SU-DHL-6 (cell line): ENCODE measurements around the gene IGSF8.

Source experiments
- H2AFZ ChIP-seq: fragments of 200-600 bp; sonication (generic); 2 replicates; pipeline ENCODE4 v1.6.1; 2014; ENCODE audit warnings: low read depth, mild to moderate bottlenecking, moderate library complexity, mixed read lengths, antibody characterized with exemption, low read length; ENCODE audit not compliant: severe bottlenecking
- H3F3A ChIP-seq: fragments of 200-600 bp; shearing (Covaris generic); 2 replicates; pipeline ENCODE4 v1.6.0; 2016; ENCODE audit warnings: antibody characterized with exemption, mild to moderate bottlenecking; ENCODE audit not compliant: insufficient read depth
- H3K27ac ChIP-seq: fragments of 200-600 bp; sonication (generic); 2 replicates; pipeline ENCODE4 v1.5.1; 2016; ENCODE audit warnings: low read depth, mild to moderate bottlenecking, low read length, moderate library complexity, mixed read lengths
- H3K27me3 ChIP-seq: fragments of 200-600 bp; sonication (generic), shearing (Covaris generic); 2 replicates; pipeline ENCODE4 v1.6.0; 2014; ENCODE audit warnings: mild to moderate bottlenecking, low read length
- H3K36me3 ChIP-seq: fragments of 200-600 bp; sonication (generic); 2 replicates; pipeline ENCODE4 v1.6.1; 2014; ENCODE audit warnings: mild to moderate bottlenecking, low read length, mixed read lengths
- H3K4me2 ChIP-seq: fragments of 300-600, 200-600 bp; shearing (Covaris generic), sonication (generic); 2 replicates; pipeline ENCODE4 v1.6.0; 2014; ENCODE audit warnings: low read length, low read depth, mild to moderate bottlenecking; ENCODE audit not compliant: poor library complexity, severe bottlenecking
- H3K4me3 ChIP-seq: fragments of 200-600 bp; sonication (generic); 2 replicates; pipeline ENCODE4 v1.5.1; 2014; ENCODE audit warnings: antibody characterized with exemption, low read length, mild to moderate bottlenecking, mixed read lengths; ENCODE audit not compliant: insufficient read depth, poor library complexity, severe bottlenecking
- H3K79me2 ChIP-seq: fragments of 200-600 bp; sonication (generic); 2 replicates; pipeline ENCODE4 v1.6.1; 2014; ENCODE audit warnings: mild to moderate bottlenecking, low read length, moderate library complexity; ENCODE audit not compliant: insufficient read depth
- H3K9ac ChIP-seq: fragments of 200-600 bp; sonication (generic); 2 replicates; pipeline ENCODE4 v1.7.0; 2014; ENCODE audit warnings: mild to moderate bottlenecking, low read length
- H3K9me2 ChIP-seq: fragments of 200-600 bp; sonication (generic); replicated peaks from 2 replicates; pipeline ENCODE4 v1.6.1; 2014; ENCODE audit warnings: low read length; ENCODE audit not compliant: insufficient read depth
- H3K9me3 ChIP-seq: fragments of 200-600 bp; sonication (generic); 2 replicates; pipeline ENCODE4 v1.6.1; 2014; ENCODE audit warnings: low read length, mixed read lengths; ENCODE audit not compliant: insufficient read depth
- H4K20me1 ChIP-seq: fragments of 200-600 bp; sonication (generic); 2 replicates; pipeline ENCODE4 v1.6.1; 2014; ENCODE audit warnings: low read depth, mild to moderate bottlenecking, antibody characterized with exemption, low read length, moderate library complexity, mixed read lengths
- EZH2phosphoT487 ChIP-seq: fragments of 200-600 bp; sonication (generic), shearing (Covaris generic); conservative IDR thresholded peaks from 2 replicates; pipeline ENCODE4 v1.6.1; 2018; ENCODE audit warnings: mild to moderate bottlenecking, antibody characterized with exemption, low read length, moderate library complexity, mixed read lengths
- TF ChIP-seq, protein P1 (sequence below): fragments of 200-600 bp; sonication (generic); IDR thresholded peaks from one replicate; pipeline ENCODE4 v1.5.1; 2017; ENCODE audit warnings: antibody characterized with exemption, mild to moderate bottlenecking, low read length, moderate library complexity; ENCODE audit not compliant: insufficient read depth, poor library complexity, severe bottlenecking

IGSF8 gene

GRCh38 chr1:160123726-160124125, 25.3 kb upstream of the IGSF8 start:
- H4K20me1 ChIP-seq, result no peaks in the 10 kb centered on the region
- no peaks in the 10 kb centered on the region for H3K79me2 ChIP-seq
- H3K36me3 ChIP-seq, result no peaks in the 10 kb centered on the region
- H3K4me2 ChIP-seq, result no peak overlapping the region
- H3K9ac ChIP-seq, result no peak overlapping the region
- no peaks in the 10 kb centered on the region for H3K9me3 ChIP-seq
- no peaks in the 10 kb centered on the region for H3K27me3 ChIP-seq
- TF ChIP-seq, protein P1, sequence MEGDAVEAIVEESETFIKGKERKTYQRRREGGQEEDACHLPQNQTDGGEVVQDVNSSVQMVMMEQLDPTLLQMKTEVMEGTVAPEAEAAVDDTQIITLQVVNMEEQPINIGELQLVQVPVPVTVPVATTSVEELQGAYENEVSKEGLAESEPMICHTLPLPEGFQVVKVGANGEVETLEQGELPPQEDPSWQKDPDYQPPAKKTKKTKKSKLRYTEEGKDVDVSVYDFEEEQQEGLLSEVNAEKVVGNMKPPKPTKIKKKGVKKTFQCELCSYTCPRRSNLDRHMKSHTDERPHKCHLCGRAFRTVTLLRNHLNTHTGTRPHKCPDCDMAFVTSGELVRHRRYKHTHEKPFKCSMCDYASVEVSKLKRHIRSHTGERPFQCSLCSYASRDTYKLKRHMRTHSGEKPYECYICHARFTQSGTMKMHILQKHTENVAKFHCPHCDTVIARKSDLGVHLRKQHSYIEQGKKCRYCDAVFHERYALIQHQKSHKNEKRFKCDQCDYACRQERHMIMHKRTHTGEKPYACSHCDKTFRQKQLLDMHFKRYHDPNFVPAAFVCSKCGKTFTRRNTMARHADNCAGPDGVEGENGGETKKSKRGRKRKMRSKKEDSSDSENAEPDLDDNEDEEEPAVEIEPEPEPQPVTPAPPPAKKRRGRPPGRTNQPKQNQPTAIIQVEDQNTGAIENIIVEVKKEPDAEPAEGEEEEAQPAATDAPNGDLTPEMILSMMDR, result no peak
- TF ChIP-seq EZH2phosphoT487, result no peak
- H3F3A ChIP-seq, result no peaks in the 10 kb centered on the region
- no peak overlapping the region for H3K4me3 ChIP-seq
- no peak overlapping the region for H2AFZ ChIP-seq
- no peak overlapping the region for H3K27ac ChIP-seq
- no peaks in the 10 kb centered on the region for H3K9me2 ChIP-seq

DNA sequence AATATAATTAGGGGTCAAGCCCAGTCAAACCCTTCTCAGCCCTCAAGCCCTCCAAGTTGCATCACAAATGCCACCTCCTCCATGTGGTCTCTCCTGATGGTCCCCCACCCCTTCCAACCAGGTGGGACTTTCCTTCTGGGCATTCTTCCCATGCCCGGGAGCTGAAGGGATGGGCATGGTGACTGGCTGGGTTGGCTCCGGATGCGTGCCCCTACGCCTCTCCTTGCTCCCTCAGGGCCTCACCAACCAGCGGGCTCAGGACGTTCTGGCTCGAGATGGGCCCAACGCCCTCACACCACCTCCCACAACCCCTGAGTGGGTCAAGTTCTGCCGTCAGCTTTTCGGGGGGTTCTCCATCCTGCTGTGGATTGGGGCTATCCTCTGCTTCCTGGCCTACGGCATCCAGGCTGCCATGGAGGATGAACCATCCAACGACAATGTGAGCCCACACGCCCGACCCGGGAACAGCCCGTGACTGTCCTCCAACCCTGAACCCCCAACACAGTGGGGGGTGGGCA, 24.6 kb upstream of the IGSF8 start:
- H3K27me3 ChIP-seq, result no peaks in the 10 kb centered on the region
- H3F3A ChIP-seq, result no peaks in the 10 kb centered on the region
- H3K9me2 ChIP-seq, result no peaks in the 10 kb centered on the region
- H3K9ac ChIP-seq, result no peak overlapping the region
- H3K79me2 ChIP-seq, result no peaks in the 10 kb centered on the region
- no peaks in the 10 kb centered on the region for H4K20me1 ChIP-seq
- no peak for TF ChIP-seq EZH2phosphoT487
- TF ChIP-seq, protein P1, result no peak
- H3K36me3 ChIP-seq, result no peaks in the 10 kb centered on the region
- H3K4me2 ChIP-seq, result no peak overlapping the region
- no peak overlapping the region for H2AFZ ChIP-seq
- no peaks in the 10 kb centered on the region for H3K9me3 ChIP-seq
- no peak overlapping the region for H3K4me3 ChIP-seq
- H3K27ac ChIP-seq, result no peak overlapping the region

DNA sequence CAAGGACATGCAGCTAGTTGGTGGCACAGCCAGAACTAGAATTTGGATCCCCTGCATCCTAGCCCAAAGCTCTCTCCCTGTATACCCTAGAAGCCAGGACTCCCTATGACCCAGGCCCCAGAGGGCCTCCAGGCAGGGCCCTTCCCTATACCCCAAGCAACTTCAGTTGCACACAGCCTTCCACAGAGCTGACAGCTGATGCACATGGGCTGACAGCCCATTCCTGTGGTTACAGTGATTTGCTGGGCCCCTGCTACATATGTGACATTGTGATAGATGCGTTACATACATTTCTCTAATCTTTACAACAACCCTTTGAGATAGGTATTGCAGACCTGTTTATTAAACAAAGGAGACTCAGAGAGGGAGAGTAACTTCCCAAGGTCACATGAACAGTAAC, 23.0 kb upstream of the IGSF8 start:
- Histone ChIP-seq H3K36me3 (no peaks in the 10 kb centered on the region), H3K9me3 (no peaks in the 10 kb centered on the region), H3K27me3 (no peaks in the 10 kb centered on the region), H3F3A (no peaks in the 10 kb centered on the region), H2AFZ (no peak overlapping the region), H3K4me3 (no peak overlapping the region), H3K9ac (no peak overlapping the region), H3K27ac (no peak overlapping the region), H3K4me2 (no peak overlapping the region), H3K9me2 (no peaks in the 10 kb centered on the region), H4K20me1 (no peaks in the 10 kb centered on the region), H3K79me2 (no peaks in the 10 kb centered on the region)
- TF ChIP-seq, protein P1, result no peak
- no peak for TF ChIP-seq EZH2phosphoT487
